ENCODE results near the gene NPAS3.

Gene NPAS3

DNA sequence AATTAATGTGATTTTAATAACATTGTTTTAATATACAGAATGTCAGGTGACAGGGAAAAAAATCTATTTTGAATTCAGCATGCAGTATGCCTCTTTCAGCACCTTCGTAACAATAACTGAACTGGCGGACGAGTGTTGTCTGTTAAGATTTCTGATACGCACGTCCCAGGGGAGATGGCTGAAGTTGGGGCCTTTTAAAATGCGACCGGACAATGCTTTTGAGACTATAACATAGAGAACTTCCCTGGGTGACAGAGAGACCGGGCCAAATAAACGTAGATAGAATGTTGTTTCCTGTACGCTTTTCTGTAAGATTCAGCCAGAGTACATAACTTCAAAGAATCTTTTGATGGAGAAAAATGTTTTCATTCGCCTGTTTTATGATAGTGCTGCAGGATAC lies 772.5 kb downstream of the NPAS3 start:
- DNase-seq (ENCODE audit: low read depth), result no peak
- H3K4me3 ChIP-seq (ENCODE audit: low read depth, low read length), result no peak overlapping the region
- TF ChIP-seq, protein P1, sequence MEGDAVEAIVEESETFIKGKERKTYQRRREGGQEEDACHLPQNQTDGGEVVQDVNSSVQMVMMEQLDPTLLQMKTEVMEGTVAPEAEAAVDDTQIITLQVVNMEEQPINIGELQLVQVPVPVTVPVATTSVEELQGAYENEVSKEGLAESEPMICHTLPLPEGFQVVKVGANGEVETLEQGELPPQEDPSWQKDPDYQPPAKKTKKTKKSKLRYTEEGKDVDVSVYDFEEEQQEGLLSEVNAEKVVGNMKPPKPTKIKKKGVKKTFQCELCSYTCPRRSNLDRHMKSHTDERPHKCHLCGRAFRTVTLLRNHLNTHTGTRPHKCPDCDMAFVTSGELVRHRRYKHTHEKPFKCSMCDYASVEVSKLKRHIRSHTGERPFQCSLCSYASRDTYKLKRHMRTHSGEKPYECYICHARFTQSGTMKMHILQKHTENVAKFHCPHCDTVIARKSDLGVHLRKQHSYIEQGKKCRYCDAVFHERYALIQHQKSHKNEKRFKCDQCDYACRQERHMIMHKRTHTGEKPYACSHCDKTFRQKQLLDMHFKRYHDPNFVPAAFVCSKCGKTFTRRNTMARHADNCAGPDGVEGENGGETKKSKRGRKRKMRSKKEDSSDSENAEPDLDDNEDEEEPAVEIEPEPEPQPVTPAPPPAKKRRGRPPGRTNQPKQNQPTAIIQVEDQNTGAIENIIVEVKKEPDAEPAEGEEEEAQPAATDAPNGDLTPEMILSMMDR (IDR thresholded peaks at IDR 0.05; ENCODE audit: insufficient read depth, low read depth, low read length, missing control alignments), result no peak

DNA sequence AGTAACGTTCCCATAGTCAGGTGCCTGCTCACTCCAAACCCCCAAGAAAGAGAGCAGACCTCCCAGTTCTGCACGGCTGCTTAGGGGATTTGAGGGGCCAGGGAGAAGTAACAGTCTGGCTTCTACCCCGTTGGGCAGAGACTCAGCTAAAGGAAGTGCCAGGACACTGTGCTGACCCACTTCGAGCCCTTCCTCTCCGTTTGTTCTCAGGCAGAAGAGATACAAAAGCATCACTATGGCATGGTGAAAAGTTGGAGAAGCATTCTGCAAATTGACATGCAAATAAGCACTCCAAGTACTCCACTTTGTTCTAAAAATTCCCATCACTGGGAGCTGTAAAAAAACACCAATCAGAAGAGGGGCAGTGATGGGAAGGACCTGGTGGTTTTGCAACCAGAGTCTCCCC lies 773.1 kb downstream of the NPAS3 start:
- TF ChIP-seq, protein P1 (IDR thresholded peaks at IDR 0.05; ENCODE audit: insufficient read depth, low read depth, low read length, missing control alignments), result no peak
- no peak for DNase-seq (ENCODE audit: low read depth)
- H3K4me3 ChIP-seq (ENCODE audit: low read depth, low read length), result no peak overlapping the region

DNA sequence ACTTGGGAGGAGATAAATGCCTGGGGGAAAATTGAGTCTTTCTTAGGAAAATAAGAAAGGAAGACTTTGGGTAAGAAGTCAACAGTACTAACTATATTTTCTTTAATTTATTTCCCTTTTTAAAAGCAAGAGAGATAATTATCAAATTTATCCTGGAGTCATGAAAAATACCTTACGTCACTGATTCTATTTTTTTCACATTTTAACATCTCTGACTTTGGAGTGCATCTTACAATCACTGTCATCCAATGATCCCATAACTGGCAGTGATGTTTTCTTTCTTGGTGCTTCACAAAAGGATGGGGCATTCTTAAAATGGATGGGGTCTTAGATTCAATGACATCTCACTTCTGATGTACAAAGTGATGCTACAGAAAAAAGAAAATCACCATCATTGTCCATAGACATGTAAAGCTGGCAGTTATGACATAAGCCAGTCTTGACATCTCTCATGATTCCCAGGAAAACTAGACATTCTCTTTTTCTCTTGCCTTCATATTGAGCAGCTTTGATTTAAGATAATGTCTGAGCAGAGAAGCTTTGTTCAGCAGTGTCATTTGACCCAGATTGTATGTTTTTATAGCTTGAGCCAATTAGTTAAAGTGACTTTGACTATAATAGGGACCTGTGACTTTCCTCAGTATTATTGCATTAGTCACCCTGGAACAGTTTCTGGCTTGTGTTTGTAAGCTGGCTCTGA lies 776.0 kb downstream of the NPAS3 start:
- no peak for DNase-seq (ENCODE audit: low read depth)
- TF ChIP-seq, protein P1 (IDR thresholded peaks at IDR 0.05; ENCODE audit: insufficient read depth, low read depth, low read length, missing control alignments), result no peak
- H3K4me3 ChIP-seq (ENCODE audit: low read depth, low read length), result no peak overlapping the region

DNA sequence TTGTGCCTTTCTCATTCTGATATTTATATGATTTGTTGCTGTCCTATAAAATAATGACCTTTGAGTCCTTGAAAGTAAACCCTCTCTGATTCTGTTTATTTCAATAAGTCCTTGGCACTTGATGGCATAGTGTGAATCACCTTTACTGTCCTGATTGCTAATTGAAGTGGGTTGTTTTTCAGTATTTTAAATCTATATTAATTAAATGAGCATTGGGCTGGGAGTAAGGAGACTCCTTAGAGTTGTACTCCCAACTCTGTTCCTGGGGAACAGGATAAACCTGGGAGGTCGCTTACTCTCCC lies 776.5 kb downstream of the NPAS3 start:
- TF ChIP-seq, protein P1 (IDR thresholded peaks at IDR 0.05; ENCODE audit: insufficient read depth, low read depth, low read length, missing control alignments), result no peak
- no peak for DNase-seq (ENCODE audit: low read depth)

DNA sequence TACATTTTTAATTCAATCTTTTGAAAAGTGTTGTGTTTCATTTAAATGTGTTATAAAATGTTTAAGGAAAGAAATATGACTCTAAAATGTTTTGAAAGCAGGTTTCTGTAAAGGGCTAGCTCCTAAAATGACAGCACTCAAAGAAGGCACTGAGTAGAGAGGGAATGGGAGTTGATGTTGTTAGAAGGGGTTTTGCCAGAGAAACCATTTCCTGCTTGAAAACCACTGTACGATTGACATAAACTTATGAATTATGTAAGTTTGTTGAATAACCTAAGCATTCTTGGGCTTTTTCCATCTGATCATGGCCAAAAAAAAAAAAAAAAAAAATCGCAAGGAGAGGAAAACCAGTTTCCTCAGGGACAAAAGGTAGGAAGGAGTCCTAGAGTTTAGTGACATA lies 778.2 kb downstream of the NPAS3 start:
- TF ChIP-seq, protein P1 (IDR thresholded peaks at IDR 0.05; ENCODE audit: insufficient read depth, low read depth, low read length, missing control alignments), result no peak
- H3K4me3 ChIP-seq (ENCODE audit: low read depth, low read length), result no peak overlapping the region
- DNase-seq (ENCODE audit: low read depth), result no peak

More for the DNA sequence above, 776.5 kb downstream of the NPAS3 start:
- H3K4me3 ChIP-seq (ENCODE audit: low read depth, low read length), result no peak overlapping the region

DNA sequence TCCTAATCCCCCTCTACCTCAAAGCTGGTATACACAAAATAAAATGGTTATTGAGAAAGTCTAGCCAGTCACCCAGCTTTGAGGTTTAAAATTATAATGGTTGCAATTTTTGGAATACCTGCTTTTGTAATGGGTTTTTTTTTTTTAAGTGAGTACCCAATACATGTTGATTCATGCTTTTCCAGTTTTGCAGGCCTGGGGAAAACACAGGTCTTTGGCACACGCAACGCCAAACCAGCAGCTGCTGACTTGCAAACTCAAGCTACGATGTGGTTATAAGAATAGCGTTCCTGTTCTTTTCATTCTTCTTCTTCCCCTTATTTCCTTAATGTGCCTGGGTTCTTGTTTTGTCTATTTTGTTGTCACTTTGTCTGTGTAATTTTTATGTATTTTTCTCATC lies 779.2 kb downstream of the NPAS3 start:
- TF ChIP-seq, protein P1 (IDR thresholded peaks at IDR 0.05; ENCODE audit: insufficient read depth, low read depth, low read length, missing control alignments), result no peak
- DNase-seq (ENCODE audit: low read depth), result no peak
- H3K4me3 ChIP-seq (ENCODE audit: low read depth, low read length), result no peak overlapping the region

DNA sequence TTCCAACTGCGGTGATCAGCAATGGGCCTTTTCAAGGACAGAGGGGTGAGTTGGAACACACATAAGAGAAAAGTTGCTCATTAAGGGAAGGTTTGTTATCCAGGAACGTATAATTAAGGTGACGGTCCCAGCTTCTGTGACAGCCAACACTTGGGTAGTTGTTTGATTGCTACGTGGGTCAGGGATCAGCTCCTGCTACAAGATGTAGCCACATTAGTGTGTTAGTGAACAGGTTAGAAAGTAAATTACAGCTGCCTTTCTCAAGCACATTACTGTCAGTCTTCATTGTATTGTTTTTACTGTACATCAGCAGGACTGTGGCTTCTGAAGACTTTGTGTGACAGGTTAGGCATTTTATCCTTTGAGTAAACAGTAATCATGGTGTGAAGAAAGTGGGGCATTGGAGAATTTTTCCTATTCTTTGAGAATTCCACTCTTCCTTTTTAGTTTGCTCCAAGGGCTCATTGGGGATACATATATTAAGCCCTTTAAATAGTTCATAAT lies 781.7 kb downstream of the NPAS3 start:
- no peak overlapping the region for H3K4me3 ChIP-seq (ENCODE audit: low read depth, low read length)
- TF ChIP-seq, protein P1 (IDR thresholded peaks at IDR 0.05; ENCODE audit: insufficient read depth, low read depth, low read length, missing control alignments), result no peak
- no peak for DNase-seq (ENCODE audit: low read depth)
